ENCODE results near the gene DNM3.

DNM3 gene

GRCh38 chr1:171904778-171905450, 63.6 kb downstream of the DNM3 start:
- ATAC-seq (ENCODE audit: low read depth), result no peak
- no peak overlapping the region for H3K4me3 ChIP-seq (ENCODE audit: severe bottlenecking)
- H3K27ac ChIP-seq (ENCODE audit: poor library complexity, severe bottlenecking), result no peak overlapping the region
- no peak for TF ChIP-seq CTCF (IDR thresholded peaks at IDR 0.05; ENCODE audit: poor library complexity, severe bottlenecking)
- DNase-seq (ENCODE audit: low spot score), result no peak
- no peaks in the 10 kb centered on the region for H3K9me3 ChIP-seq (ENCODE audit: severe bottlenecking)
- H3K36me3 ChIP-seq (ENCODE audit: low read depth), result no peaks in the 10 kb centered on the region
- H3K4me1 ChIP-seq (ENCODE audit: insufficient read depth, poor library complexity, severe bottlenecking), result peaks cover 21% of the 10 kb centered on the region
- H3K27me3 ChIP-seq (ENCODE audit: insufficient read depth, poor library complexity, severe bottlenecking), result no peaks in the 10 kb centered on the region

GRCh38 chr1:171909711-171910110, 68.4 kb downstream of the DNM3 start:
- Histone ChIP-seq H3K36me3 (ENCODE audit: low read depth) (no peaks in the 10 kb centered on the region), H3K4me1 (ENCODE audit: insufficient read depth, poor library complexity, severe bottlenecking) (peaks cover 11% of the 10 kb centered on the region), H3K9me3 (ENCODE audit: severe bottlenecking) (no peaks in the 10 kb centered on the region), H3K27ac (ENCODE audit: poor library complexity, severe bottlenecking) (no peak overlapping the region), H3K27me3 (ENCODE audit: insufficient read depth, poor library complexity, severe bottlenecking) (no peaks in the 10 kb centered on the region), H3K4me3 (ENCODE audit: severe bottlenecking) (no peak overlapping the region)
- TF ChIP-seq CTCF (IDR thresholded peaks at IDR 0.05; ENCODE audit: poor library complexity, severe bottlenecking), result no peak
- ATAC-seq (ENCODE audit: low read depth) (no peak), DNase-seq (ENCODE audit: low spot score) (no peak)

GRCh38 chr1:171910786-171911185, 69.5 kb downstream of the DNM3 start:
- Histone ChIP-seq H3K27me3 (ENCODE audit: insufficient read depth, poor library complexity, severe bottlenecking) (no peaks in the 10 kb centered on the region), H3K4me1 (ENCODE audit: insufficient read depth, poor library complexity, severe bottlenecking) (peaks cover 11% of the 10 kb centered on the region), H3K9me3 (ENCODE audit: severe bottlenecking) (no peaks in the 10 kb centered on the region), H3K4me3 (ENCODE audit: severe bottlenecking) (no peak overlapping the region), H3K36me3 (ENCODE audit: low read depth) (no peaks in the 10 kb centered on the region), H3K27ac (ENCODE audit: poor library complexity, severe bottlenecking) (no peak overlapping the region)
- peak; percentile 29; the same call in 2 of the 3 replicates for ATAC-seq (ENCODE audit: low read depth)
- DNase-seq (ENCODE audit: low spot score), result no peak
- no peak for TF ChIP-seq CTCF (IDR thresholded peaks at IDR 0.05; ENCODE audit: poor library complexity, severe bottlenecking)

- no peaks in the 10 kb centered on the region for H3K9me3 ChIP-seq (ENCODE audit: severe bottlenecking)
- TF ChIP-seq CTCF (IDR thresholded peaks at IDR 0.05; ENCODE audit: poor library complexity, severe bottlenecking), result no peak
- no peak for DNase-seq (ENCODE audit: low spot score)
- no peak overlapping the region for H3K27ac ChIP-seq (ENCODE audit: poor library complexity, severe bottlenecking)
- H3K4me3 ChIP-seq (ENCODE audit: severe bottlenecking), result no peak overlapping the region
- peaks cover 11% of the 10 kb centered on the region for H3K4me1 ChIP-seq (ENCODE audit: insufficient read depth, poor library complexity, severe bottlenecking)
- no peak for ATAC-seq (ENCODE audit: low read depth)
- no peaks in the 10 kb centered on the region for H3K27me3 ChIP-seq (ENCODE audit: insufficient read depth, poor library complexity, severe bottlenecking)
- H3K36me3 ChIP-seq (ENCODE audit: low read depth), result no peaks in the 10 kb centered on the region
These were observed 70.2 kb downstream of the DNM3 start for GRCh38 chr1:171911506-171911905.

GRCh38 chr1:171912509-171913175, 71.3 kb downstream of the DNM3 start:
- no peak for ATAC-seq (ENCODE audit: low read depth)

More at GRCh38 chr1:171912509-171913175, 71.3 kb downstream of the DNM3 start:
- H3K4me1 ChIP-seq (ENCODE audit: insufficient read depth, poor library complexity, severe bottlenecking), result peaks cover 11% of the 10 kb centered on the region
- no peak overlapping the region for H3K27ac ChIP-seq (ENCODE audit: poor library complexity, severe bottlenecking)
- no peak for TF ChIP-seq CTCF (IDR thresholded peaks at IDR 0.05; ENCODE audit: poor library complexity, severe bottlenecking)
- no peaks in the 10 kb centered on the region for H3K9me3 ChIP-seq (ENCODE audit: severe bottlenecking)
- no peak for DNase-seq (ENCODE audit: low spot score)
- no peaks in the 10 kb centered on the region for H3K36me3 ChIP-seq (ENCODE audit: low read depth)
- H3K27me3 ChIP-seq (ENCODE audit: insufficient read depth, poor library complexity, severe bottlenecking), result no peaks in the 10 kb centered on the region
- H3K4me3 ChIP-seq (ENCODE audit: severe bottlenecking), result no peak overlapping the region
